OCI-LY7 (cell line): ENCODE measurements around the gene ARHGEF19. TPM values are rescaled to one million over a fixed set of nuclear protein-coding genes. Genes with fewer than 3 reads are reported as not detected.

Experiments used
- BruUV-seq: library from RNA; stranded (reverse); fragments of 400-500 nt; replicated peaks from 2 replicates; lab custom pipeline; 2021; lab: Mats Ljungman, UMichigan
- CTCF ChIA-PET: fragments of 300-600 bp; sonication (Branson Sonifier 250); formaldehyde crosslinking; loops from one replicate; lab custom pipeline; 2022; ENCODE audit warnings: antibody characterized with exemption; ENCODE audit not compliant: unreplicated experiment; lab: Charles Lee
- POLR2A ChIA-PET: fragments of 300-600 bp; sonication (Branson Sonifier 250); formaldehyde crosslinking; loops from one replicate; lab custom pipeline; 2022; ENCODE audit warnings: antibody characterized with exemption; lab: Charles Lee
- DNase-seq: peaks from one replicate; pipeline ENCODE4 v3.0.0-alpha.2; 2015; ENCODE audit warnings: low spot score
- H2AFZ ChIP-seq: fragments of 200-600 bp; sonication (generic), shearing (Covaris generic); 2 replicates; pipeline ENCODE4 v1.6.1; 2014; ENCODE audit warnings: mild to moderate bottlenecking, antibody characterized with exemption, low read length, moderate library complexity
- H3K27ac ChIP-seq: fragments of 200-600 bp; sonication (generic); 2 replicates; pipeline ENCODE4 v1.5.1; 2014; ENCODE audit warnings: mixed run types, low read depth, mild to moderate bottlenecking, moderate library complexity, low read length, inconsistent platforms; ENCODE audit not compliant: poor library complexity, severe bottlenecking
- H3K36me3 ChIP-seq: fragments of 200-600 bp; sonication (generic); 2 replicates; pipeline ENCODE4 v1.6.1; 2014; ENCODE audit warnings: mild to moderate bottlenecking, antibody characterized with exemption, low read length, moderate library complexity, mixed read lengths; ENCODE audit not compliant: insufficient read depth
- H3K4me1 ChIP-seq: fragments of 200-600 bp; sonication (generic); 2 replicates; pipeline ENCODE4 v1.5.1; 2014; ENCODE audit warnings: mild to moderate bottlenecking, low read length; ENCODE audit not compliant: insufficient read depth, poor library complexity, severe bottlenecking
- H3K4me2 ChIP-seq: fragments of 200-600 bp; sonication (generic); 2 replicates; pipeline ENCODE4 v1.6.1; 2014; ENCODE audit warnings: mild to moderate bottlenecking, low read length
- H3K4me3 ChIP-seq: fragments of 200-600 bp; sonication (generic); 2 replicates; pipeline ENCODE4 v1.5.1; 2014; ENCODE audit warnings: mild to moderate bottlenecking, low read depth, low read length; ENCODE audit not compliant: poor library complexity, severe bottlenecking
- H3K79me2 ChIP-seq: fragments of 200-600 bp; sonication (generic); 2 replicates; pipeline ENCODE4 v1.6.1; 2016; ENCODE audit warnings: low read depth, mild to moderate bottlenecking, low read length, moderate library complexity, mixed read lengths; ENCODE audit not compliant: insufficient read depth
- H3K9me2 ChIP-seq: fragments of 200-600 bp; sonication (generic); 2 replicates; pipeline ENCODE4 v1.6.1; 2016; ENCODE audit warnings: mild to moderate bottlenecking, low read length, mixed read lengths; ENCODE audit not compliant: insufficient read depth
- H3K9me3 ChIP-seq: fragments of 200-600 bp; sonication (generic); 2 replicates; pipeline ENCODE4 v1.6.1; 2014; ENCODE audit warnings: mild to moderate bottlenecking, mixed run types, low read length, mixed read lengths
- H4K20me1 ChIP-seq: fragments of 200-600 bp; sonication (generic); 2 replicates; pipeline ENCODE4 v1.6.1; 2014; ENCODE audit warnings: mild to moderate bottlenecking, antibody characterized with exemption, low read length, moderate library complexity, mixed read lengths; ENCODE audit not compliant: insufficient read depth
- EZH2phosphoT487 ChIP-seq: fragments of 200-600 bp; sonication (generic); IDR thresholded peaks from 2 replicates; pipeline ENCODE4 v1.6.1; 2018; ENCODE audit warnings: low read depth, borderline replicate concordance, mild to moderate bottlenecking, mixed run types, antibody characterized with exemption, low read length, moderate library complexity, mixed read lengths
- intact Hi-C: fragments of 100-400 bp; cut with micrococcal nuclease; formaldehyde crosslinking; loops from one replicate; pipeline ENCODE4 v1.10.0; 2022; ENCODE audit not compliant: unreplicated experiment
- total RNA-seq, 2 experiments: library from RNA; depleted of rRNA in 1 of 2; stranded (reverse); fragments of >200 nt in 1 of 2; shearing (Covaris generic) in 1 of 2; gene quantifications; 2 replicates each; pipeline ENCODE4 v1.2.3, GENCODE V29; 2014 to 2022
- TF ChIP-seq, protein P1 (sequence below): fragments of 200-600 bp; sonication (generic); conservative IDR thresholded peaks from 2 replicates; pipeline ENCODE4 v1.5.1; 2014; ENCODE audit warnings: mild to moderate bottlenecking, antibody characterized with exemption, low read length, moderate library complexity, mixed read lengths

The ARHGEF19 gene
- total RNA-seq, 2 experiments from 2014 or later: 2.7 to 6.2 TPM

DNA sequence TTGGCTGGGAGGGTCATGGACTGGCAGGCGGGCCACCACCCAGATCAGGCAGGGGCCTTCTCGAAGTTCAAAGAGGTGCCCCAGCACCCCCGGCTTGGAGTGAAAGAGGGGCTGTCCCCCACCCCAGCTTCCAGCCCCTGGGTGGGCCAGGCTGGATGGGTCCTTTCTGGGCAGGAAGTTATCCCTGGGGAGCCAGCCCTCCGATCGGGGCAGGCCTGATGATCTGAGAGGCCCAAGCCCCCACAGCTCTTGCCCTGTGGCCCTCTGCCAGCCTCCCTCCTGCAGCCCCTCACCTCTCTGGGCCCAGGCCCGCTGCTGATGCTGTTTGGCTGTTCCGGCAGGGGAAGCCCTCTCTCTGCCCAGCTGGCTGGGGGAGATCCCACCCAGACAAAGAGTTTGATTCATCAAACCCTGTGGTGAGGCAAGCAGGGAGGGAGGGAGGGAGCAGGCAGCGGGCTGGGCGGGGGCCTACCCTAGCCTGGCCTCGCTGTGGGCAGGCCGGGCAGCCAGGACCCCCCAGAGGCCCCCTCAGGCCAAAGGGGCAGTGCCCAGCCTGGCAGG, 2.5 kb downstream of the ARHGEF19 start:
- CTCF ChIA-PET: no interaction called here
- no TSS peak for BruUV-seq
- H3K9me2 ChIP-seq: no peaks in the 10 kb centered on the region
- no peaks in the 10 kb centered on the region for H3K79me2 ChIP-seq
- no peak overlapping the region for H3K27ac ChIP-seq
- H3K36me3 ChIP-seq: no peaks in the 10 kb centered on the region
- H3K4me1 ChIP-seq: peaks cover 6% of the 10 kb centered on the region
- H4K20me1 ChIP-seq: no peaks in the 10 kb centered on the region
- DNase-seq: no peak
- TF ChIP-seq EZH2phosphoT487: no peak
- TF ChIP-seq, protein P1, sequence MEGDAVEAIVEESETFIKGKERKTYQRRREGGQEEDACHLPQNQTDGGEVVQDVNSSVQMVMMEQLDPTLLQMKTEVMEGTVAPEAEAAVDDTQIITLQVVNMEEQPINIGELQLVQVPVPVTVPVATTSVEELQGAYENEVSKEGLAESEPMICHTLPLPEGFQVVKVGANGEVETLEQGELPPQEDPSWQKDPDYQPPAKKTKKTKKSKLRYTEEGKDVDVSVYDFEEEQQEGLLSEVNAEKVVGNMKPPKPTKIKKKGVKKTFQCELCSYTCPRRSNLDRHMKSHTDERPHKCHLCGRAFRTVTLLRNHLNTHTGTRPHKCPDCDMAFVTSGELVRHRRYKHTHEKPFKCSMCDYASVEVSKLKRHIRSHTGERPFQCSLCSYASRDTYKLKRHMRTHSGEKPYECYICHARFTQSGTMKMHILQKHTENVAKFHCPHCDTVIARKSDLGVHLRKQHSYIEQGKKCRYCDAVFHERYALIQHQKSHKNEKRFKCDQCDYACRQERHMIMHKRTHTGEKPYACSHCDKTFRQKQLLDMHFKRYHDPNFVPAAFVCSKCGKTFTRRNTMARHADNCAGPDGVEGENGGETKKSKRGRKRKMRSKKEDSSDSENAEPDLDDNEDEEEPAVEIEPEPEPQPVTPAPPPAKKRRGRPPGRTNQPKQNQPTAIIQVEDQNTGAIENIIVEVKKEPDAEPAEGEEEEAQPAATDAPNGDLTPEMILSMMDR: no peak
- intact Hi-C loops: loop anchor here (5.0 kb wide), 2 partner anchors 157 to 697 kb away; partner anchors contain the start of gene SZRD1
- H3K4me3 ChIP-seq: no peak overlapping the region
- POLR2A ChIA-PET: no interaction called here
- H3K4me2 ChIP-seq: no peak overlapping the region
- H3K9me3 ChIP-seq: no peaks in the 10 kb centered on the region
- no peak overlapping the region for H2AFZ ChIP-seq

- Histone ChIP-seq H3K9me2 (no peaks in the 10 kb centered on the region), H3K4me2 (no peak overlapping the region), H3K27ac (no peak overlapping the region), H3K9me3 (no peaks in the 10 kb centered on the region), H3K4me3 (no peak overlapping the region), H4K20me1 (no peaks in the 10 kb centered on the region), H3K4me1 (peaks cover 6% of the 10 kb centered on the region), H3K36me3 (no peaks in the 10 kb centered on the region), H3K79me2 (no peaks in the 10 kb centered on the region), H2AFZ (no peak overlapping the region)
- ChIA-PET CTCF (no interaction called here), POLR2A (no interaction called here)
- no TSS peak for BruUV-seq
- intact Hi-C loops: loop anchor here (5.0 kb wide), 2 partner anchors 158 to 698 kb away; partner anchors contain the start of gene SZRD1
- TF ChIP-seq EZH2phosphoT487: no peak
- TF ChIP-seq, protein P1: no peak
- no peak for DNase-seq
These were observed 3.2 kb downstream of the ARHGEF19 start for GRCh38 chr1:16209132-16209846.
